Tibial nerve (tissue), 4 donors: ENCODE data around the gene PSD2. TPM values are rescaled to one million over a fixed set of nuclear protein-coding genes. Genes with fewer than 3 reads are reported as not detected.

Source experiments
- DNase-seq, 2 donors: peaks; one replicate each; pipeline ENCODE4 v3.0.0-alpha.2; 2019; ENCODE audit warnings: low spot score in 2 of 2
- H3K27ac ChIP-seq, 4 donors: fragments of 200-600 bp; sonication (generic) in 3 of 4; one replicate each; pipeline ENCODE4 v1.5.1; 2017 to 2019; ENCODE audit warnings: mild to moderate bottlenecking in 1 of 4
- H3K27me3 ChIP-seq, 2 donors: fragments of 200-600 bp; sonication (generic) in 1 of 2; one replicate each; pipeline versions ENCODE4 v1.5.1 to v1.6.0; 2017 to 2019
- H3K36me3 ChIP-seq, 3 donors: fragments of 200-600 bp; sonication (generic); one replicate each; pipeline ENCODE4 v1.5.1; 2018 to 2019
- H3K4me1 ChIP-seq, 4 donors: fragments of 200-600 bp; sonication (generic) in 3 of 4; one replicate each; pipeline ENCODE4 v1.5.1; 2017 to 2019
- H3K4me3 ChIP-seq, 4 donors: fragments of 200-600 bp; sonication (generic) in 3 of 4; one replicate each; pipeline ENCODE4 v1.5.1; 2017 to 2019; ENCODE audit warnings: mild to moderate bottlenecking in 1 of 4, moderate library complexity in 1 of 4
- H3K9me3 ChIP-seq, 4 donors: fragments of 200-600 bp; sonication (generic) in 3 of 4; one replicate each; pipeline ENCODE4 v1.5.1; 2017 to 2019
- EP300 ChIP-seq, 2 donors: sonication (generic); formaldehyde crosslinking; IDR thresholded peaks; one replicate each; pipeline ENCODE4 v1.6.1; 2017; ENCODE audit warnings: antibody characterized with exemption in 2 of 2, mild to moderate bottlenecking in 1 of 2
- POLR2A ChIP-seq, 2 donors: fragments of 450-650 bp; IDR thresholded peaks; one replicate each; pipeline ENCODE4 v1.6.1; 2017; ENCODE audit warnings: antibody characterized with exemption in 2 of 2, mild to moderate bottlenecking in 2 of 2, moderate library complexity in 2 of 2
- WGBS, 2 donors: methylation state at CpG; one replicate each; pipeline ENCODE4 v1.1.5; 2018; 5-methylcytosine and 5-hydroxymethylcytosine counted together
- total RNA-seq, 4 donors: library from RNA; depleted of rRNA; stranded (reverse); fragments of >200 nt; gene quantifications; one replicate each; pipeline ENCODE4 v1.1.0, GENCODE V29; 2016
- TF ChIP-seq, protein P1 (sequence below), 5 experiments: fragments of 200-600 bp in 3 of 5; fragments of 450-650 bp in 2 of 5; sonication (generic) in 3 of 5; IDR thresholded peaks; one replicate each; pipeline ENCODE4 v1.5.1; 2016 to 2019; ENCODE audit warnings: antibody characterized with exemption in 5 of 5, mild to moderate bottlenecking in 3 of 5, moderate library complexity in 2 of 5

The PSD2 gene
- total RNA-seq, 4 donors from 2014 or later = under 0.01 to 0.30 (median 0.21) TPM; not detected in 1

DNA sequence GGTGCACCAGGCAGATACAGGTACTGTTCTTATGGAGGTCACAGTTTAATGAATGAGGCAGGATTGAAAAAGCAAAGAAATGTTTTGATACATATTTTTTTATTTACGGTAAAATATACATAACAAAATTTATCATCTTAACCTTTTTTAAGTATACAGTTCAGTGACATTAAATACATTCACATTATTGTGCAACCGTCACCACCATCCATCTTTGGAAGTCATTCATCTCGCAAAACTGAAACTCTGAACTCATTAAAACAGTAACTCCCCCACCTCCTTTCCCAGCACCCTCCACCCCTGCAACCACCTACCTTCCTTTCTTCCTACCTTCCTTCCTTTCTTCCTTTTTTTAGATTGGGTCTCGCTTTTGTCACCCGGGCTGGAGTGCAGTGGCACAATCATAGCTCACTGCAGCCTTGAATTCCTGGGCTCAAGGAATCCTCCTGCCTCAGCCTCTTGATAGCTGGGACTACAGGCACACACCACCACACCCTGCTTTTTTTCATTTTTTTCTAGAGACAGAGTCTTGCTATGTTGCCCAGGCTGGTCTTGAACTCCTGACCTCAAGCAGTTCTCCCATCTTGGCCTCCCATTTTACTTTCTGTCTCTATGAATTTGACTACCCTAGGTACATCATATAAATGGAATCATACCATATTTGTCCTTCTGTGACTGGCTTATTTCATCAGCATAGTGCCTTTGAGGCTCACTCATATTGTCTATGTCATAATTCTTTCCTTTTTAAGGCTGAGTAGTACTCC lies 22.5 kb upstream of the PSD2 start:
- H3K9me3 ChIP-seq = no peaks in the 10 kb centered on the region
- no peak for DNase-seq
- H3K27ac ChIP-seq = no peak overlapping the region
- H3K27me3 ChIP-seq = no peaks in the 10 kb centered on the region
- H3K36me3 ChIP-seq = no peaks in the 10 kb centered on the region
- H3K4me1 ChIP-seq = peaks cover 0 to 7% (median 3%) of the 10 kb centered on the region in 4 donors
- H3K4me3 ChIP-seq = no peak overlapping the region
- TF ChIP-seq POLR2A (IDR thresholded peaks at IDR 0.05) (no peak), EP300 (IDR thresholded peaks at IDR 0.05) (no peak)
- TF ChIP-seq, protein P1, sequence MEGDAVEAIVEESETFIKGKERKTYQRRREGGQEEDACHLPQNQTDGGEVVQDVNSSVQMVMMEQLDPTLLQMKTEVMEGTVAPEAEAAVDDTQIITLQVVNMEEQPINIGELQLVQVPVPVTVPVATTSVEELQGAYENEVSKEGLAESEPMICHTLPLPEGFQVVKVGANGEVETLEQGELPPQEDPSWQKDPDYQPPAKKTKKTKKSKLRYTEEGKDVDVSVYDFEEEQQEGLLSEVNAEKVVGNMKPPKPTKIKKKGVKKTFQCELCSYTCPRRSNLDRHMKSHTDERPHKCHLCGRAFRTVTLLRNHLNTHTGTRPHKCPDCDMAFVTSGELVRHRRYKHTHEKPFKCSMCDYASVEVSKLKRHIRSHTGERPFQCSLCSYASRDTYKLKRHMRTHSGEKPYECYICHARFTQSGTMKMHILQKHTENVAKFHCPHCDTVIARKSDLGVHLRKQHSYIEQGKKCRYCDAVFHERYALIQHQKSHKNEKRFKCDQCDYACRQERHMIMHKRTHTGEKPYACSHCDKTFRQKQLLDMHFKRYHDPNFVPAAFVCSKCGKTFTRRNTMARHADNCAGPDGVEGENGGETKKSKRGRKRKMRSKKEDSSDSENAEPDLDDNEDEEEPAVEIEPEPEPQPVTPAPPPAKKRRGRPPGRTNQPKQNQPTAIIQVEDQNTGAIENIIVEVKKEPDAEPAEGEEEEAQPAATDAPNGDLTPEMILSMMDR (IDR thresholded peaks at IDR 0.05) = no peak
- 84% methylated on average over 5 of the region's 5 CpGs for WGBS, 2 donors

DNA sequence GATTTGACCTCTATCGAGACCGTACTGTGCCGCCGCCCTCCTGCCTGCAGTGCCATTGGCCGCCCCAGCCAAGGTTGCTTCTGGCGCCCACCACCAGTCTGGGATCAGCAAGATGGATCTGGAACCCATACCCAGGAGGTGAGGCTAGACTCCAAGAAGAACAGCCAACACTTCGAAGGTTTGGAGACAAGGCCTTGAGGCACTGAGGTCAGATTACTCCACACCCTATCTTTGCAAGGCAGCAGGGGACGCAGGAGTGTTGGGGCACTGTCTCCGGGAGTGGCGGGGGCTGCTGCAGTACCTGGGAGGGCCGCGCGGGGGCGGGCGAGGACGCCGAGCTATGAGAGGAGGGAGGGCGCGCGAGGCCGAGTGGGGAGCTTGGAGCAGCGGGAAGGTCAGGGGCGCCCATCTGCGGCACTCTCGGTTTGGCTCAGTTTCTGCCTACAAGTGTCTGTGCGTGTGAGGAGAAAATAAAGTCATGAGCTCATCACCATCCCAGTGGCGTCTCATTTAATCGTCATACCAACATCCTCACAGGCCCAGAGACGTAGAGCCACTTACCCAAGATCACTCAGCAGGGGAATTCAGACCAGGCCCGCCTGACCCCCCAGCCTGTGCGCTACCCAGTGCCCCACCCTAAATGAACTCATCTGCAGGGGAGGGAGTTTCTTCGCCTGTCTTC lies 20.5 kb upstream of the PSD2 start:
- WGBS, 2 donors = 36 to 45% methylated on average over 22 to 28 of the region's 32 CpGs
- TF ChIP-seq, protein P1 (IDR thresholded peaks at IDR 0.05) = peak; percentile 78 to 95 (median 86)
- no peak for TF ChIP-seq POLR2A (IDR thresholded peaks at IDR 0.05)
- no peak for TF ChIP-seq EP300 (IDR thresholded peaks at IDR 0.05)
- no peak overlapping the region for H3K27ac ChIP-seq
- H3K4me1 ChIP-seq = peaks cover 0 to 7% (median 3%) of the 10 kb centered on the region in 4 donors
- no peak overlapping the region for H3K4me3 ChIP-seq
- no peaks in the 10 kb centered on the region for H3K9me3 ChIP-seq
- DNase-seq = peak; percentile 53 to 76
- no peaks in the 10 kb centered on the region for H3K27me3 ChIP-seq
- no peaks in the 10 kb centered on the region for H3K36me3 ChIP-seq

DNA sequence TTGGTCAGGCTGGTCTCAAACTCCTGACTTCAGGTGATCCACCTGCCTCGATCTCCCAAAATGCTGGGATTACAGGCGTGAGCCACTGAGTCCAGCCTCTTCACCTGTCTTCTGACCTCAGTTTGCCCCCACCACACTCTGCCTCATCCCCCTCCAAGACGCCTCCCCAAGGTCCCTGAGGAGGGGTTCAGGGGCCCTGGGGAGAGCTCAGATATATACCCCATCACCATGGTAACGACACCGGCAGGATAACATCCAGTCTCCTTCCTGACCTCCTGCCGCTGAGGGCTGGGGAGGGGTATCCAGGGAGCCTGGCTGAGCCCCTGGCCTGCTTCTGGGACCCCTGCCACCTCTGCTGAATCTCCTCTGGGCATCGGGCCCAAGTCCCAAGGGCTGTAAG lies 19.7 kb upstream of the PSD2 start:
- no peaks in the 10 kb centered on the region for H3K27me3 ChIP-seq
- WGBS, 2 donors = 77 to 81% methylated on average over 6 of the region's 7 CpGs

DNA sequence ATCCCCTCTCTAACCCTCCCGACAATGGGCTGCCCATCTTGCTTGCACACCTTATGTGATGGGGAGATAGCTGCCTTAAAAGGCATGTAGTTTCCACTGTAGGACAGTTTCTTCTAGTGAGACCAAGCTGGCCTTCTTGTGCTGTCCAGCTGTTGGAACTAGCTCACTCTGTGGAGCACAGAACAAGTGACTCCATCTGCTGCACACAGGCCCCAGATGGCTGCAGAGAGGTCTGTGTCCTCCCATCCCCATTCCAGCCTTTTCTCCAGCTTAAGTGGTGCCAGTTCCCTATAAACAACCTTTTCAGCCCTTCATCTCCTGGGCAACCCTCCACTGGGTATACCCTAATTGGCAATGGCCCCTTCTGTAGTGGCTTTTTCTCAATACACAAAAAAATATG lies 18.7 kb upstream of the PSD2 start:
- Histone ChIP-seq H3K27ac (no peak overlapping the region), H3K4me1 (peaks cover 0 to 7% (median 3%) of the 10 kb centered on the region in 4 donors), H3K27me3 (no peaks in the 10 kb centered on the region), H3K36me3 (no peaks in the 10 kb centered on the region), H3K4me3 (no peak overlapping the region), H3K9me3 (no peaks in the 10 kb centered on the region)
- 89 to 95% methylated on average over 1 of the region's 1 CpG for WGBS, 2 donors
- TF ChIP-seq EP300 (IDR thresholded peaks at IDR 0.05) = no peak
- TF ChIP-seq, protein P1 (IDR thresholded peaks at IDR 0.05) = no peak
- TF ChIP-seq POLR2A (IDR thresholded peaks at IDR 0.05) = no peak
- no peak for DNase-seq

More for the DNA sequence above, 19.7 kb upstream of the PSD2 start:
- no peaks in the 10 kb centered on the region for H3K36me3 ChIP-seq
- no peaks in the 10 kb centered on the region for H3K9me3 ChIP-seq
- TF ChIP-seq, protein P1 (IDR thresholded peaks at IDR 0.05) = no peak
- TF ChIP-seq EP300 (IDR thresholded peaks at IDR 0.05) (no peak), POLR2A (IDR thresholded peaks at IDR 0.05) (no peak)
- no peak overlapping the region for H3K4me3 ChIP-seq
- peaks cover 0 to 7% (median 3%) of the 10 kb centered on the region in 4 donors for H3K4me1 ChIP-seq
- no peak for DNase-seq
- H3K27ac ChIP-seq = no peak overlapping the region

DNA sequence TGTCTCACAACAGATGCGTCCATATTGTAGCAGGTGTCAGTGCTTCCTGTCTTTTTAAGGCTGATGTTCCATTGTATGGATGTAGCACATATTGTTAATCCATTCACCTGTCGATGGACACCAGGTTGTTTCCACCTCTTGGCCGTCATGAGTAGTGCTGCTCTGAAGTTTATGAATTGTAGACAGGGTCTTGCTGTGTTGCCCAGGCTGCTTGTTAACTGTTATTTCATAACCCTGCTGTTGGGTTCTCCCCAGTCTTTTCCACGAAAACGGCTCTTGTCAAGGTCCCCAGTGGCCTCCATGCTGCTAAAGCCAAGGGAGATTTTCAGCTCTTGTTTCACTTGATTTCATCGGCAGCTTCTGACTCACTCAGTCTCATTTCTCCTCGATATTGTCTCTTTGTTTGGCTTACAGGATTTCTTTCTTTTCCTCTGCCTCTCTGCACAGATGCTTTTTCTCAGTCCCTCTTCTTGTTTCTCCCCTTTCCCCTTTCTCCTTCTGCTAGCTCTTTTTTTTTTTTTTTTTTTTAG lies 12.1 kb upstream of the PSD2 start:
- H3K27ac ChIP-seq = no peak overlapping the region
- TF ChIP-seq, protein P1 (IDR thresholded peaks at IDR 0.05) = no peak
- TF ChIP-seq EP300 (IDR thresholded peaks at IDR 0.05) = no peak
- TF ChIP-seq POLR2A (IDR thresholded peaks at IDR 0.05) = no peak
- no peaks in the 10 kb centered on the region for H3K36me3 ChIP-seq
- WGBS, 2 donors = 68 to 69% methylated on average over 7 of the region's 7 CpGs
- no peaks in the 10 kb centered on the region for H3K27me3 ChIP-seq
- H3K9me3 ChIP-seq = no peaks in the 10 kb centered on the region
- H3K4me3 ChIP-seq = no peak overlapping the region
- peaks cover 0 to 13% (median 2%) of the 10 kb centered on the region in 4 donors for H3K4me1 ChIP-seq
- no peak for DNase-seq
